WTC11 (cell line): ENCODE data around the gene MORC2. TPM values are rescaled to one million over a fixed set of nuclear protein-coding genes. Genes with fewer than 3 reads are reported as not detected.

Source experiments
- ATAC-seq: fragments of 200-7000 bp; cut with Tn5 transposase; 2 replicates; pipeline ENCODE4 v1.10.0; 2021; ENCODE audit warnings: mild to moderate bottlenecking, moderate library complexity
- CTCF ChIA-PET: fragments of 300-600 bp; sonication (Branson Sonifier 250); formaldehyde crosslinking; loops from one replicate; lab custom pipeline; 2021; ENCODE audit warnings: antibody characterized with exemption; lab: Charles Lee
- POLR2A ChIA-PET: fragments of 350-600 bp; sonication (Branson Sonifier 250); formaldehyde crosslinking; loops from one replicate; lab custom pipeline; 2021; ENCODE audit warnings: antibody characterized with exemption; lab: Charles Lee
- DNase-seq: peaks from one replicate; pipeline ENCODE4 v3.0.0; 2021; ENCODE audit warnings: low spot score
- H3K27ac Mint-ChIP-seq: 2 replicates; pipeline ENCODE4 v1.8.0; 2021; ENCODE audit warnings: mixed read lengths
- H3K27me3 Mint-ChIP-seq: 2 replicates; pipeline ENCODE4 v1.8.0; 2021; ENCODE audit warnings: low read depth, mild to moderate bottlenecking, moderate library complexity, mixed read lengths
- H3K36me3 Mint-ChIP-seq: 2 replicates; pipeline ENCODE4 v1.8.0; 2021; ENCODE audit warnings: mixed read lengths
- H3K4me1 Mint-ChIP-seq: 2 replicates; pipeline ENCODE4 v1.8.0; 2022; ENCODE audit warnings: mixed read lengths
- H3K4me3 Mint-ChIP-seq: 2 replicates; pipeline ENCODE4 v1.8.0; 2021; ENCODE audit warnings: mild to moderate bottlenecking, moderate library complexity, mixed read lengths
- H3K9me3 Mint-ChIP-seq: 2 replicates; pipeline ENCODE4 v1.8.0; 2021; ENCODE audit warnings: mixed read lengths
- AFF4 ChIP-seq: sonication (generic); formaldehyde crosslinking; IDR thresholded peaks from 2 replicates; pipeline ENCODE4 v1.8.1; 2023; ENCODE audit warnings: mild to moderate bottlenecking, missing genetic modification reagents, borderline replicate concordance
- ATF1 ChIP-seq: sonication (generic); formaldehyde crosslinking; IDR thresholded peaks from 2 replicates; pipeline ENCODE4 v1.8.1; 2023; ENCODE audit warnings: mild to moderate bottlenecking, moderate library complexity, missing genetic modification reagents
- ATF2 ChIP-seq: sonication (generic); formaldehyde crosslinking; IDR thresholded peaks from 2 replicates; pipeline ENCODE4 v1.8.1; 2022; ENCODE audit warnings: low read depth, missing genetic modification reagents, borderline replicate concordance
- FOXK1 ChIP-seq: sonication (generic); formaldehyde crosslinking; IDR thresholded peaks from 2 replicates; pipeline ENCODE4 v1.8.0; 2022; ENCODE audit warnings: mild to moderate bottlenecking, moderate library complexity, missing genetic modification reagents
- GRHL2 ChIP-seq: fragments of 250-450 bp; sonication (Bioruptor Pico); IDR thresholded peaks from 2 replicates; pipeline ENCODE4 v1.8.0; 2022; ENCODE audit warnings: mild to moderate bottlenecking, moderate library complexity; ENCODE audit not compliant: insufficient replicate concordance, severe bottlenecking
- MLX ChIP-seq: sonication (generic); formaldehyde crosslinking; IDR thresholded peaks from 2 replicates; pipeline ENCODE4 v1.8.1; 2023; ENCODE audit warnings: mild to moderate bottlenecking, missing genetic modification reagents, moderate library complexity
- MYBL2 ChIP-seq: sonication (generic); formaldehyde crosslinking; IDR thresholded peaks from 2 replicates; pipeline ENCODE4 v1.8.1; 2023; ENCODE audit warnings: mild to moderate bottlenecking, moderate library complexity, missing genetic modification reagents
- NR3C1 ChIP-seq: sonication (generic); formaldehyde crosslinking; conservative IDR thresholded peaks from 2 replicates; pipeline ENCODE4 v1.8.1; 2023; ENCODE audit warnings: low read depth, mild to moderate bottlenecking, missing genetic modification reagents
- OVOL2 ChIP-seq: fragments of 250-450 bp; sonication (Bioruptor Pico); IDR thresholded peaks from 2 replicates; pipeline ENCODE4 v1.9.0; 2021; ENCODE audit warnings: mild to moderate bottlenecking, borderline replicate concordance
- RELA ChIP-seq: sonication (generic); formaldehyde crosslinking; IDR thresholded peaks from 2 replicates; pipeline ENCODE4 v1.8.1; 2022; ENCODE audit warnings: missing genetic modification reagents, mild to moderate bottlenecking, borderline replicate concordance
- SP1 ChIP-seq: sonication (generic); formaldehyde crosslinking; conservative IDR thresholded peaks from 2 replicates; pipeline ENCODE4 v1.8.1; 2022; ENCODE audit warnings: missing genetic modification reagents
- TCF7 ChIP-seq: sonication (generic); formaldehyde crosslinking; IDR thresholded peaks from 2 replicates; pipeline ENCODE4 v1.8.0; 2022; ENCODE audit warnings: mild to moderate bottlenecking, low read depth, missing genetic modification reagents, moderate library complexity
- TEAD1 ChIP-seq: sonication (generic); formaldehyde crosslinking; IDR thresholded peaks from 2 replicates; pipeline ENCODE4 v1.8.0; 2022; ENCODE audit warnings: mild to moderate bottlenecking, missing genetic modification reagents
- ZBTB21 ChIP-seq: sonication (generic); formaldehyde crosslinking; IDR thresholded peaks from 2 replicates; pipeline ENCODE4 v1.8.1; 2023; ENCODE audit warnings: mild to moderate bottlenecking, missing genetic modification reagents, borderline replicate concordance
- ZNF138 ChIP-seq: sonication (generic); formaldehyde crosslinking; conservative IDR thresholded peaks from 2 replicates; pipeline ENCODE4 v1.8.1; 2022; ENCODE audit warnings: mild to moderate bottlenecking, moderate library complexity, missing genetic modification reagents
- ZNF232 ChIP-seq: sonication (generic); formaldehyde crosslinking; IDR thresholded peaks from 2 replicates; pipeline ENCODE4 v1.8.0; 2022; ENCODE audit warnings: mild to moderate bottlenecking, missing genetic modification reagents
- ZNF416 ChIP-seq: fragments of 250-450 bp; sonication (Bioruptor Pico); IDR thresholded peaks from 2 replicates; pipeline ENCODE4 v1.9.0; 2021; ENCODE audit warnings: mild to moderate bottlenecking, inconsistent platforms
- ZNF671 ChIP-seq: fragments of 250-450 bp; sonication (Bioruptor Pico); IDR thresholded peaks from 2 replicates; pipeline ENCODE4 v1.8.0; 2021; ENCODE audit warnings: mild to moderate bottlenecking
- total RNA-seq: library from RNA; stranded (reverse); gene quantifications from 3 replicates; pipeline ENCODE4 v1.2.3, GENCODE V29; 2021

Gene MORC2
- total RNA-seq, 1 experiment from 2014 or later: 62.3 TPM

- Mint-ChIP-seq H3K4me1 (no peaks in the 10 kb centered on the region), H3K4me3 (no peak overlapping the region), H3K9me3 (no peaks in the 10 kb centered on the region), H3K27ac (no peak overlapping the region), H3K27me3 (no peaks in the 10 kb centered on the region), H3K36me3 (peaks cover 62% of the 10 kb centered on the region)
- TF ChIP-seq ZNF138 (CRISPR knock-in tag) (no peak), TEAD1 (CRISPR knock-in tag) (no peak), NR3C1 (no peak), ZNF671 (CRISPR knock-in tag) (no peak), FOXK1 (no peak), OVOL2 (no peak), RELA (CRISPR knock-in tag) (no peak), TCF7 (no peak), ZNF232 (CRISPR knock-in tag) (no peak), MYBL2 (no peak), ZBTB21 (no peak), ZNF416 (CRISPR knock-in tag) (no peak), SP1 (CRISPR knock-in tag) (no peak), GRHL2 (CRISPR knock-in tag) (no peak)
- ChIA-PET POLR2A (interaction anchor here (0.6 kb wide), 1 partner anchor 12 kb away, joined by 5 read pairs; no protein-coding TSS in a partner anchor), CTCF (interaction anchor here (0.7 kb wide), 1 partner anchor 9 kb away, joined by 3 read pairs; no protein-coding TSS in a partner anchor)
- DNase-seq (no peak), ATAC-seq (no peak)
Measured at GRCh38 chr22:30926706-30927105, 41.9 kb downstream of the MORC2 start.

- ATAC-seq (no peak), DNase-seq (no peak)
- no peak for TF ChIP-seq MLX (CRISPR knock-in tag)
- no peak for TF ChIP-seq AFF4 (CRISPR knock-in tag)
- TF ChIP-seq ATF2: no peak
- no peak for TF ChIP-seq ATF1 (CRISPR knock-in tag)
- Mint-ChIP-seq H3K4me1 (0 out of 2 replicates have a peak, but pooled peaks cover 4% of the 10 kb centered on the region), H3K27me3 (no peaks in the 10 kb centered on the region), H3K9me3 (no peaks in the 10 kb centered on the region), H3K36me3 (peaks cover 52% of the 10 kb centered on the region), H3K4me3 (no peak overlapping the region), H3K27ac (no peak overlapping the region)
- POLR2A ChIA-PET: no interaction called here
- CTCF ChIA-PET: no interaction called here
Measured at GRCh38 chr22:30925667-30926066, 42.9 kb downstream of the MORC2 start.
